Measurements from ENCODE around the gene TSPAN31. TPM values are rescaled to one million over a fixed set of nuclear protein-coding genes. Genes with fewer than 3 reads are reported as not detected.

Gene TSPAN31
- total and polyA plus RNA-seq, 9 of the 15 experiments (the other 6 are each of a cell fraction or from before 2014, with no cell fraction given): 11.3 to 26.4 (median 14.3) TPM

- TF ChIP-seq THRB (CRISPR knock-in tag; conservative IDR thresholded peaks at IDR 0.05) (no peak), ZBTB26 (CRISPR knock-in tag; IDR thresholded peaks at IDR 0.05) (no peak), YY1 (IDR thresholded peaks at IDR 0.05; ENCODE audit: borderline replicate concordance in 1 of 3, control insufficient read depth in 1 of 3, extremely low read depth in 1 of 3, insufficient read depth in 3 of 3, insufficient read length in 1 of 3, insufficient replicate concordance in 2 of 3, low read depth in 1 of 3, low read length in 2 of 3) (peak in 2 of 3 experiments; percentile 8 to 41), ZBTB9 (CRISPR knock-in tag; IDR thresholded peaks at IDR 0.05) (no peak), TAL1 (IDR thresholded peaks at IDR 0.05) (no peak), FUS (optimal IDR thresholded peaks at IDR 0.05; ENCODE audit: low read depth, low read length) (no peak), XRCC4 (IDR thresholded peaks at IDR 0.05; ENCODE audit: extremely low read depth, insufficient read depth, insufficient read length) (no peak), KLF6 (CRISPR knock-in tag; IDR thresholded peaks at IDR 0.05; ENCODE audit: borderline replicate concordance) (no peak), ARID4B (CRISPR knock-in tag; IDR thresholded peaks at IDR 0.05) (0 out of 2 replicates have a peak, but pooled peaks have one; percentile 31), VEZF1 (CRISPR knock-in tag; IDR thresholded peaks at IDR 0.05) (peak; percentile 64), GABPA (tag; conservative IDR thresholded peaks at IDR 0.05; ENCODE audit: low read depth) (peak; percentile 53; the same call in 1 of the 2 replicates), RFX1 (IDR thresholded peaks at IDR 0.05) (no peak), CXXC5 (CRISPR knock-in tag; IDR thresholded peaks at IDR 0.05) (peak; percentile 77), ZKSCAN3 (CRISPR knock-in tag; IDR thresholded peaks at IDR 0.05) (no peak), TCFL5 (CRISPR knock-in tag; conservative IDR thresholded peaks at IDR 0.05) (no peak), RFX7 (CRISPR knock-in tag; IDR thresholded peaks at IDR 0.05) (no peak)
These were observed 8.7 kb upstream of the TSPAN31 start (continued) for GRCh38 chr12:57735952-57736740.

Measured in K562 (cell line).